IMR-90 (cell line): ENCODE data around the gene TRIM38. TPM values are rescaled to one million over a fixed set of nuclear protein-coding genes. Genes with fewer than 3 reads are reported as not detected.

Source experiments
- ATAC-seq: fragments of 200-7000 bp; cut with Tn5 transposase; 2 replicates; pipeline ENCODE4 v1.9.1; 2020; ENCODE audit warnings: low read depth, mild to moderate bottlenecking, moderate library complexity
- BruUV-seq: library from RNA; stranded (reverse); fragments of 400-500 nt; replicated peaks from 2 replicates; lab custom pipeline; 2021; lab: Mats Ljungman, UMichigan
- CTCF ChIA-PET: fragments of 300-600 bp; formaldehyde crosslinking; extraction: SDS; loops from one replicate; lab custom pipeline; 2021; ENCODE audit warnings: antibody characterized with exemption; lab: Yijun Ruan, JAX
- POLR2A ChIA-PET: fragments of 300-600 bp; sonication (Branson Sonifier 250); formaldehyde crosslinking; loops from one replicate; lab custom pipeline; 2022; ENCODE audit warnings: antibody characterized with exemption; ENCODE audit not compliant: unreplicated experiment; lab: Charles Lee
- DNase-seq: peaks from one replicate; pipeline ENCODE4 v3.0.0; 2013
- H2AFZ ChIP-seq: replicated peaks from 2 replicates; pipeline ENCODE3; 2013; ENCODE audit warnings: low read length, mild to moderate bottlenecking; ENCODE audit not compliant: poor library complexity
- H2AK5ac ChIP-seq: 2 replicates; pipeline ENCODE4 v1.6.1; 2013; ENCODE audit warnings: low read depth, low read length, inconsistent platforms
- H2AK9ac ChIP-seq: replicated peaks from 2 replicates; pipeline ENCODE3; 2013; ENCODE audit warnings: mild to moderate bottlenecking, low read depth, low read length, moderate library complexity; ENCODE audit not compliant: poor library complexity
- H2BK120ac ChIP-seq: 2 replicates; pipeline ENCODE4 v1.6.1; 2013; ENCODE audit warnings: low read depth, low read length, inconsistent platforms
- H2BK15ac ChIP-seq: 3 replicates; pipeline ENCODE4 v1.6.1; 2013; ENCODE audit warnings: low read depth, low read length, inconsistent platforms
- H2BK20ac ChIP-seq: 2 replicates; pipeline ENCODE4 v1.6.1; 2013; ENCODE audit warnings: low read depth, mild to moderate bottlenecking, inconsistent platforms, low read length, moderate library complexity
- H2BK5ac ChIP-seq: 2 replicates; pipeline ENCODE4 v1.6.1; 2013; ENCODE audit warnings: mild to moderate bottlenecking, low read depth, low read length, inconsistent platforms; ENCODE audit not compliant: poor library complexity, severe bottlenecking
- H3K14ac ChIP-seq: replicated peaks from 2 replicates; pipeline ENCODE4 v1.6.1; 2013; ENCODE audit warnings: low read depth, low read length, inconsistent platforms
- H3K18ac ChIP-seq: 2 replicates; pipeline ENCODE4 v1.6.1; 2013; ENCODE audit warnings: low read depth, low read length, control low read depth
- H3K23ac ChIP-seq: 2 replicates; pipeline ENCODE4 v1.6.1; 2013; ENCODE audit warnings: low read depth, low read length, inconsistent platforms
- H3K27ac ChIP-seq: 2 replicates; pipeline ENCODE4 v1.5.1; 2013; ENCODE audit warnings: mild to moderate bottlenecking, control low read depth, low read length; ENCODE audit not compliant: insufficient read depth
- H3K27me3 ChIP-seq: 2 replicates; pipeline ENCODE4 v1.6.1; 2013; ENCODE audit warnings: low read length; ENCODE audit not compliant: control insufficient read depth, insufficient read depth
- H3K36me3 ChIP-seq: 2 replicates; pipeline ENCODE4 v1.6.1; 2013; ENCODE audit warnings: low read length, mixed read lengths; ENCODE audit not compliant: control insufficient read depth, insufficient read depth
- H3K4ac ChIP-seq: 2 replicates; pipeline ENCODE4 v1.6.1; 2013; ENCODE audit warnings: low read depth, low read length, inconsistent platforms
- H3K4me1 ChIP-seq: 2 replicates; pipeline ENCODE4 v1.6.1; 2013; ENCODE audit warnings: low read length, mixed read lengths; ENCODE audit not compliant: control insufficient read depth, insufficient read depth
- H3K4me2 ChIP-seq: 2 replicates; pipeline ENCODE4 v1.6.1; 2013; ENCODE audit warnings: low read depth, mild to moderate bottlenecking, control low read depth, low read length, moderate library complexity
- H3K4me3 ChIP-seq: 2 replicates; pipeline ENCODE4 v1.5.1; 2013; ENCODE audit warnings: low read depth, mild to moderate bottlenecking, control low read depth, low read length, moderate library complexity; ENCODE audit not compliant: insufficient read depth
- H3K56ac ChIP-seq: 2 replicates; pipeline ENCODE4 v1.6.1; 2013; ENCODE audit warnings: low read length, inconsistent platforms; ENCODE audit not compliant: insufficient read depth; ENCODE audit errors: extremely low read depth
- H3K79me1 ChIP-seq, 2 experiments: 2 replicates each; pipeline ENCODE4 v1.6.1; 2013; ENCODE audit warnings: low read length in 2 of 2, inconsistent platforms in 1 of 2, low read depth in 1 of 2
- H3K9ac ChIP-seq: 2 replicates; pipeline ENCODE4 v1.6.1; 2013; ENCODE audit warnings: low read depth, low read length, control low read depth
- H3K9me1 ChIP-seq: 2 replicates; pipeline ENCODE4 v1.6.1; 2013; ENCODE audit warnings: low read length, inconsistent platforms; ENCODE audit not compliant: insufficient read depth
- H3K9me3 ChIP-seq: 2 replicates; pipeline ENCODE4 v1.6.1; 2013; ENCODE audit warnings: low read length; ENCODE audit not compliant: control insufficient read depth, insufficient read depth
- H4K20me1 ChIP-seq: 2 replicates; pipeline ENCODE4 v1.6.1; 2013; ENCODE audit warnings: low read length, inconsistent platforms; ENCODE audit not compliant: insufficient read depth
- H4K5ac ChIP-seq: 2 replicates; pipeline ENCODE4 v1.6.1; 2013; ENCODE audit warnings: mild to moderate bottlenecking, low read depth, low read length, control low read depth
- H4K8ac ChIP-seq, 2 experiments: 2 replicates each; pipeline ENCODE4 v1.6.1; 2013; ENCODE audit warnings: low read depth in 2 of 2, low read length in 2 of 2, control low read depth in 1 of 2, inconsistent platforms in 1 of 2
- H4K91ac ChIP-seq: 2 replicates; pipeline ENCODE4 v1.6.1; 2013; ENCODE audit warnings: low read depth, low read length, inconsistent platforms; ENCODE audit not compliant: insufficient read depth
- BHLHE40 ChIP-seq: fragments of 150-350 bp; IDR thresholded peaks from 2 replicates; pipeline ENCODE4 v1.6.1; 2016; ENCODE audit warnings: mild to moderate bottlenecking, low read depth, low read length
- CEBPB ChIP-seq: IDR thresholded peaks from 2 replicates; pipeline ENCODE4 v1.6.1; 2012; ENCODE audit warnings: low read depth, low read length, improper control_type of control experiment
- FOS ChIP-seq: fragments of 150-350 bp; IDR thresholded peaks from 2 replicates; pipeline ENCODE4 v1.6.1; 2016; ENCODE audit warnings: low read depth, low read length
- MAZ ChIP-seq: IDR thresholded peaks from 2 replicates; pipeline ENCODE4 v1.6.1; 2012; ENCODE audit warnings: low read depth, mild to moderate bottlenecking, low read length, improper control_type of control experiment, moderate library complexity, borderline replicate concordance
- MXI1 ChIP-seq: IDR thresholded peaks from 2 replicates; pipeline ENCODE4 v1.6.1; 2012; ENCODE audit warnings: low read depth, mild to moderate bottlenecking, low read length, moderate library complexity, borderline replicate concordance
- NFE2L2 ChIP-seq: fragments of 150-350 bp; IDR thresholded peaks from 2 replicates; pipeline ENCODE4 v1.6.1; 2016; ENCODE audit warnings: low read depth, mild to moderate bottlenecking, low read length
- RAD21 ChIP-seq: IDR thresholded peaks from 2 replicates; pipeline ENCODE4 v1.6.1; 2012; ENCODE audit warnings: low read length, improper control_type of control experiment
- RCOR1 ChIP-seq: IDR thresholded peaks from 2 replicates; pipeline ENCODE4 v1.6.1; 2012; ENCODE audit warnings: mild to moderate bottlenecking, low read length, improper control_type of control experiment; ENCODE audit not compliant: insufficient replicate concordance
- RFX5 ChIP-seq: IDR thresholded peaks from 2 replicates; pipeline ENCODE4 v1.8.0; 2012; ENCODE audit warnings: low read depth, mild to moderate bottlenecking, low read length, moderate library complexity
- SMC3 ChIP-seq: fragments of 150-350 bp; IDR thresholded peaks from 2 replicates; pipeline ENCODE4 v1.6.1; 2016; ENCODE audit warnings: low read depth, mild to moderate bottlenecking, antibody characterized with exemption, low read length, moderate library complexity
- USF2 ChIP-seq: fragments of 150-350 bp; IDR thresholded peaks from 2 replicates; pipeline ENCODE4 v1.6.1; 2017; ENCODE audit warnings: mild to moderate bottlenecking, antibody characterized with exemption, low read length, low read depth
- WGBS, 2 experiments: methylation state at CpG; one replicate each; pipeline versions ENCODE4 v1.1.5 to v1.1.7; 2013; ENCODE audit warnings: missing lambda C conversion rate in 2 of 2; ENCODE audit not compliant: insufficient read length in 1 of 2; ENCODE audit errors: extremely low coverage in 2 of 2; 5-methylcytosine and 5-hydroxymethylcytosine counted together
- dilution Hi-C: fragments of 300-500 bp; cut with HindIII; formaldehyde crosslinking; loops from one replicate; pipeline ENCODE4 v1.14.3; 2018; ENCODE audit warnings: low sequenced_read_pairs; ENCODE audit not compliant: unreplicated experiment
- in situ Hi-C: fragments of 300-500 bp; cut with MboI; formaldehyde crosslinking; loops from 3 replicates; pipeline ENCODE4 v1.14.3; 2019; ENCODE audit warnings: low sequenced_read_pairs, inconsistent platforms, mixed read lengths
- intact Hi-C: fragments of 100-400 bp; cut with micrococcal nuclease; formaldehyde crosslinking; loops from 2 replicates; pipeline ENCODE4 v1.10.0; 2022
- polyA plus RNA-seq, 3 experiments: library from polyadenylated mRNA; depleted of rRNA; stranded (reverse); fragments of >200 nt; gene quantifications; 2 replicates each; pipeline ENCODE4 v1.2.3, GENCODE V29; 2012; ENCODE audit warnings: low replicate concordance in 1 of 3
- total RNA-seq: library from RNA; depleted of rRNA; stranded (reverse); fragments of >200 nt; gene quantifications from 2 replicates; pipeline ENCODE4 v1.2.3, GENCODE V29; 2012
- TF ChIP-seq, protein P1 (sequence below): fragments of 150-350 bp; IDR thresholded peaks from 2 replicates; pipeline ENCODE4 v1.6.1; 2016; ENCODE audit warnings: low read depth, mild to moderate bottlenecking, low read length, moderate library complexity, borderline replicate concordance

Gene TRIM38
- total and polyA plus RNA-seq, 2 of the 4 experiments (the other 2 are of a cell fraction), result 4.1 to 6.3 TPM

- H3K4me1 ChIP-seq, result no peaks in the 10 kb centered on the region
Measured at GRCh38 chr6:25927756-25928216, 34.8 kb upstream of the TRIM38 start.

More at GRCh38 chr6:25927756-25928216, 34.8 kb upstream of the TRIM38 start:
- Histone ChIP-seq H2AFZ (no peak overlapping the region), H2AK5ac (no peak overlapping the region), H3K56ac (no peak overlapping the region), H4K5ac (no peak overlapping the region), H3K14ac (no peak overlapping the region), H3K79me1 (no peaks in the 10 kb centered on the region), H3K4me2 (no peak overlapping the region), H3K18ac (no peak overlapping the region), H4K20me1 (no peaks in the 10 kb centered on the region), H3K23ac (no peak overlapping the region), H2BK20ac (no peak overlapping the region), H4K91ac (no peak overlapping the region), H2BK15ac (no peak overlapping the region), H3K9ac (no peak overlapping the region), H3K27me3 (no peaks in the 10 kb centered on the region; the same call in 1 of the 2 replicates), H3K9me1 (no peaks in the 10 kb centered on the region), H3K27ac (no peak overlapping the region), H4K8ac (no peak overlapping the region), H3K9me3 (no peaks in the 10 kb centered on the region), H3K36me3 (no peaks in the 10 kb centered on the region), H2AK9ac (no peak overlapping the region), H2BK120ac (no peak overlapping the region), H2BK5ac (no peak overlapping the region), H3K4ac (no peak overlapping the region), H3K4me3 (no peak overlapping the region)
- BruUV-seq, result no TSS peak
- no peak for TF ChIP-seq CEBPB
- no peak for TF ChIP-seq BHLHE40
- TF ChIP-seq MXI1, result no peak
- TF ChIP-seq, protein P1, sequence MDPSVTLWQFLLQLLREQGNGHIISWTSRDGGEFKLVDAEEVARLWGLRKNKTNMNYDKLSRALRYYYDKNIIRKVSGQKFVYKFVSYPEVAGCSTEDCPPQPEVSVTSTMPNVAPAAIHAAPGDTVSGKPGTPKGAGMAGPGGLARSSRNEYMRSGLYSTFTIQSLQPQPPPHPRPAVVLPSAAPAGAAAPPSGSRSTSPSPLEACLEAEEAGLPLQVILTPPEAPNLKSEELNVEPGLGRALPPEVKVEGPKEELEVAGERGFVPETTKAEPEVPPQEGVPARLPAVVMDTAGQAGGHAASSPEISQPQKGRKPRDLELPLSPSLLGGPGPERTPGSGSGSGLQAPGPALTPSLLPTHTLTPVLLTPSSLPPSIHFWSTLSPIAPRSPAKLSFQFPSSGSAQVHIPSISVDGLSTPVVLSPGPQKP, result no peak
- no peak for TF ChIP-seq SMC3
- TF ChIP-seq NFE2L2, result no peak
- TF ChIP-seq USF2, result no peak
- TF ChIP-seq MAZ, result no peak
- no peak for TF ChIP-seq RFX5
- no peak for TF ChIP-seq RCOR1
- TF ChIP-seq FOS, result no peak
- no peak for TF ChIP-seq RAD21
- no peak for ATAC-seq
- in situ Hi-C loops (no loop called here), dilution Hi-C loops (no loop called here), intact Hi-C loops (no loop called here)
- peak; percentile 1 for DNase-seq
- ChIA-PET POLR2A (no interaction called here), CTCF (interaction anchor here (1.1 kb wide), 1 partner anchor 65 kb away, joined by 3 read pairs; no protein-coding TSS in a partner anchor)
- WGBS, 2 experiments, result no CpG with 5 or more reads among the region's 2 CpGs
